Cardiac muscle cell (in vitro differentiated cells and primary cell): ENCODE measurements around the gene PTPRT. TPM values are rescaled to one million over a fixed set of nuclear protein-coding genes. Genes with fewer than 3 reads are reported as not detected.

Experiments
- DNase-seq, 2 donors: peaks; one replicate each; pipeline versions ENCODE4 v3.0.0 to v3.0.0-alpha.2; 2010 to 2017; ENCODE audit warnings: low read depth in 1 of 2, low spot score in 1 of 2
- H3K27ac ChIP-seq: fragments of 200-600 bp; sonication (generic); 2 replicates; pipeline ENCODE4 v1.5.1; 2016
- H3K27me3 ChIP-seq: fragments of 200-600 bp; sonication (generic); 2 replicates; pipeline ENCODE4 v1.6.0; 2016; ENCODE audit warnings: control low read depth
- H3K36me3 ChIP-seq: fragments of 200-600 bp; sonication (generic); 2 replicates; pipeline ENCODE4 v1.5.1; 2016; ENCODE audit warnings: control low read depth
- H3K4me1 ChIP-seq: fragments of 200-600 bp; sonication (generic); 2 replicates; pipeline ENCODE4 v1.8.1; 2017; ENCODE audit warnings: low read depth, mild to moderate bottlenecking, mixed run types
- H3K4me3 ChIP-seq: fragments of 200-600 bp; sonication (generic); 2 replicates; pipeline ENCODE4 v1.5.1; 2016; ENCODE audit warnings: mild to moderate bottlenecking
- H3K9me3 ChIP-seq: fragments of 200-600 bp; sonication (generic); 2 replicates; pipeline ENCODE4 v1.5.1; 2017; ENCODE audit warnings: low read depth, mild to moderate bottlenecking, control low read depth
- CTCF ChIP-seq: IDR thresholded peaks from 2 replicates; pipeline ENCODE4 v1.5.1; 2012; ENCODE audit warnings: low read depth, mild to moderate bottlenecking, low read length
- polyA plus RNA-seq: library from polyadenylated mRNA; unstranded; fragments of >200 nt; fragmentation: Nextera tagmentation; extraction: Ambion mirVana; gene quantifications from 2 replicates; pipeline ENCODE4 v1.2.1, GENCODE V29; 2016
- total RNA-seq: library from RNA; depleted of rRNA; stranded (reverse); fragments of >200 nt; gene quantifications from 2 replicates; pipeline ENCODE4 v1.2.3, GENCODE V29; 2016

PTPRT gene
- total and polyA plus RNA-seq, 2 experiments from 2014 or later = 0.30 to 1.4 TPM

DNA sequence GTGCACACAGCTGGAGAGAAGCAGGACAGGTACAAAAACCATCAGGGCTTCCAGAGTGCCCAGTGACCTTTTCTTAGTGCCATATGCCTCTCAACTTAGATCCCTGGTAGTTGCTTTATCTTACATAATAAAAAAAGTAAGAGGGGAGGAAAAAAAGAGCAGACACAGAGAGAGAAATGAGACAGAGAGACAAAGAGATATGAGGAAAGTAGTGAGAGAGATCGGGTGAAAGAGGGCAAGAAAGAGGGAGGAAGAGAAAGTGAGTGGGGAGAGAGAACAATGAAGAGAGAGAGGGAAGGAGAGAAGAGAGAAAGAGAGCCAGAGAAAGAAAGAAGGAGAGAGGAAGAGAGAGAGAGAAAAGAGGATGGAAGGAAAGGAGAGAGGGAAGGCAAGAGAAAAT, 131.6 kb downstream of the PTPRT start:
- H3K36me3 ChIP-seq = no peaks in the 10 kb centered on the region
- H3K4me1 ChIP-seq = no peaks in the 10 kb centered on the region
- H3K27ac ChIP-seq = no peak overlapping the region
- no peak overlapping the region for H3K4me3 ChIP-seq
- no peak for TF ChIP-seq CTCF
- DNase-seq = no peak
- no peaks in the 10 kb centered on the region for H3K9me3 ChIP-seq
- H3K27me3 ChIP-seq = no peaks in the 10 kb centered on the region

DNA sequence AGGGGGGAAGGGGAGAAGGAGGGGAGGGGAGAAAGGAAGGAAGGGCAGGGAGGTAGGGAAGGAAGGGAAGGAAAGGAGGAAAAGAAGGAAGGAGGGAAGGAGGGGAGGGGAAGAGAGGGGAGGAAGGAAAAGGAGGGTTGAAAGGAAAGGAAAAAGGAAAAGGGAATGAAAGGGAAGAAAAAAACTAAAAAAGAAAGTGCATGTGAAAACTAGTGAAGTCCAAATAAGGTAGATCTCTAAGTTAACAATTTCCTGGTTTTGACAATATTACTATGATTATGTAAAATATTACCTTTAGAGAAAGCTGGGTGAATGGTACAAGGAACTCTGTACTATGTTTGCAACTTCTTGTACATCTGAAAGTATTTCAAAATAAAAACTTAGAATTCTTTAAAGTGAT, 132.4 kb downstream of the PTPRT start:
- DNase-seq = no peak
- no peak for TF ChIP-seq CTCF

GRCh38 chr20:43055181-43055884, 134.4 kb downstream of the PTPRT start:
- Histone ChIP-seq H3K4me3 (no peak overlapping the region), H3K27ac (no peak overlapping the region), H3K36me3 (no peaks in the 10 kb centered on the region), H3K9me3 (no peaks in the 10 kb centered on the region), H3K27me3 (no peaks in the 10 kb centered on the region), H3K4me1 (no peaks in the 10 kb centered on the region)
- no peak for DNase-seq
- no peak for TF ChIP-seq CTCF

More for the DNA sequence above, 132.4 kb downstream of the PTPRT start:
- H3K9me3 ChIP-seq = no peaks in the 10 kb centered on the region
- no peaks in the 10 kb centered on the region for H3K36me3 ChIP-seq
- H3K27me3 ChIP-seq = no peaks in the 10 kb centered on the region
- H3K4me3 ChIP-seq = no peak overlapping the region
- H3K4me1 ChIP-seq = no peaks in the 10 kb centered on the region
- H3K27ac ChIP-seq = no peak overlapping the region

DNA sequence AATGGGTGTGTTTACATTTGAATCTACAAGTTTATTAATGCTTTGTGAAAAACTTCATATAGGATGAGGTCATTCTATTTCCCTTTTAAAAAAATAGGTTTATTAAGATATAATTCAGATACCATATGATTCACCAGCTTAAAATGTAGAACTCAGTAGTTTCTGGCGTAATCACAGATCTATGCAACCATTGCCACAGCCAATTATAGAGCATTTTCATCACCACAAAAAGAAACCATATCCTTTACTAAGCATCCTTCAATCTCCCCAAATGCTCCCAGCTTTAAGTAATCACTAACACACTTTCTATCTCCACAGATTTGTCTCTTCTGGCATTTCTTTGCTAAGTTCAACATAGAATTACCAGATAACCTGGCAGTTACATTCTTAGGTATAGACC, 137.2 kb downstream of the PTPRT start:
- no peak for DNase-seq
- Histone ChIP-seq H3K27ac (no peak overlapping the region), H3K4me1 (no peaks in the 10 kb centered on the region), H3K36me3 (no peaks in the 10 kb centered on the region), H3K27me3 (no peaks in the 10 kb centered on the region), H3K4me3 (no peak overlapping the region), H3K9me3 (no peaks in the 10 kb centered on the region)
- no peak for TF ChIP-seq CTCF

DNA sequence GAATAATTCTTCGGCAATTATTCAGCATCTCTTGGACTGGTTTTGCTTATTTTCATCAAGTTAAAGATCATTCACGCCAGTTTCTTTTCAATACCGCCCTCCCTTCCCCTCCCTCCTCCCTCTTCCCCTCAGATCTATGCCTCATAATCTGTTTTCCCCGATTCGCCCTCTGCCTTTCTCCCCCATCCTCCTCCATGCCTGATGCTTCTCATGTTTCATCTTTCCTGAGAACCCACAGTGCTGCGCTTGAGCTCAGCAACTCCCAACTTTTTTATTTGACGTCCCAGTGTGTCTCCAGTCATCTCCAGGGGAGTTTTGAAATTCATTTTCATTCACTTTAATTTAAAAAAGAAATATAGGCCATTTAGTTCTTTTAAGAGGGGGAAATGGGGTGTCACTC, 142.7 kb downstream of the PTPRT start:
- TF ChIP-seq CTCF = no peak
- H3K27me3 ChIP-seq = no peaks in the 10 kb centered on the region

More for the DNA sequence above, 142.7 kb downstream of the PTPRT start:
- Histone ChIP-seq H3K9me3 (no peaks in the 10 kb centered on the region), H3K4me1 (no peaks in the 10 kb centered on the region), H3K36me3 (no peaks in the 10 kb centered on the region), H3K27ac (no peak overlapping the region), H3K4me3 (no peak overlapping the region)
- DNase-seq = no peak
